ENCODE data around the gene ESR2.

Gene ESR2

DNA sequence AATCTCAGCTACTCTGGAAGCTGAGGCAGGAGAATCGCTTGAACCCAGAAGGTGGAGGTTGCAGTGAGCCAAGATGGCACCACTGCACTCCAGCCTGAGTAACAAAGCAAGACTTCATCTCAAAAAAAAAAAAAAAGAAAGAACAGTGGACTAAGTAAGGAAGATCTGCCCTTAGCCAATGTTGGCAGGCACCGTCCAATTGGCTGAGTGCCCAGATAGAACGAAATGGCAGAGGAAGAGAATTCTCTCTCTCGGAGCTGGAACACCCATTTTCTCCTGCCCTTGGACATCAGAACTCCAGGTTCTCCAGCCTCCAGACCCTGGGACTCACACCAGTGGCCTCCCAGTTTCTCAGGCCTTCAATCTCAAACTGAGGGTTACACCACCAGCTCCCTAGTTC, 49.9 kb downstream of the ESR2 start:
- no peaks in the 10 kb centered on the region for H3K4me1 Mint-ChIP-seq (ENCODE audit: low read depth)
- H3K4me3 Mint-ChIP-seq = no peak overlapping the region
- no peaks in the 10 kb centered on the region for H3K9me3 Mint-ChIP-seq
- H3K36me3 Mint-ChIP-seq (ENCODE audit: low read depth) = peaks cover 3% of the 10 kb centered on the region
- H3K27ac Mint-ChIP-seq = no peak overlapping the region
- H3K27me3 Mint-ChIP-seq = peaks cover 11% of the 10 kb centered on the region

DNA sequence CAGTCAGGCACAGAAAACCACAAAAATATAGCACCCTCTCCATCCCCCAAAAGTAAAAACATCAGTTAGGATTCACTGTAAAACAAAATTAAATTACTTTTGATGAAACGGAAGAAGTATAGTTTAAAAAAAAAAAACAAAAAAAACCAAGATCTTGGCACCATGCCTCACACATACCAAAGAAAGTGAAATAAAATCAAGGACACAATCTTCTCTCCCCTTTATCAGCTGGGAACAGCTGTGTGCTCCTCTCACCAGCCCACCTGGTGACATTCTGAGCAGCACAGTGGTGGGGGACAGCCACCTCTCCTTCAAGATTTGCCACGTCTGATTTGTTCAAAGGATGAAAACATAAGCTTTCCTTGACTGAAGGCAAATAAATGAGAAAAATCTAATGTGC, 55.5 kb downstream of the ESR2 start:
- Mint-ChIP-seq H3K36me3 (ENCODE audit: low read depth) (peaks cover 3% of the 10 kb centered on the region), H3K27me3 (peaks cover 4% of the 10 kb centered on the region), H3K27ac (no peak overlapping the region), H3K9me3 (no peaks in the 10 kb centered on the region), H3K4me3 (no peak overlapping the region), H3K4me1 (ENCODE audit: low read depth) (peaks cover 34% of the 10 kb centered on the region)

DNA sequence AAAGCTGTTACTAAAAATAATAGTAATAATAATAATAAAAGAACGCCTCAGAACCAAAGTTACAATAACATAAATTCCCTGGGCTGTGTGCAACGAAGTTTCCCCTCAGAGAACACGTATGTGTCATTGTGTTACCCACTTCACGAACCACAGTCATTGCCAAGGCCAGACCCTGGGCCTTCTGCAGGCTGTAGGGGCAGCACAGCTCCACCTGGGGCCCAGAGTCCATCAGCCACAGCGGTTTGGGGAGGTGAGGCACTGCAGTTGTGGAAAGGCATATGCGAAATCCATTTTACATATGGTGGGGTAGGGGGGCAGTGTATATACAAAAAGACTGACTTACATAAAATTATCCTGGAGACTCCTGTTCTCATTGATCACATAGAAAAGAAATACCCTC, 56.1 kb downstream of the ESR2 start:
- H3K9me3 Mint-ChIP-seq = no peaks in the 10 kb centered on the region
- H3K27ac Mint-ChIP-seq = no peak overlapping the region
- peaks cover 40% of the 10 kb centered on the region for H3K4me1 Mint-ChIP-seq (ENCODE audit: low read depth)
- peaks cover 3% of the 10 kb centered on the region for H3K36me3 Mint-ChIP-seq (ENCODE audit: low read depth)
- H3K4me3 Mint-ChIP-seq = no peak overlapping the region
- peaks cover 4% of the 10 kb centered on the region for H3K27me3 Mint-ChIP-seq

DNA sequence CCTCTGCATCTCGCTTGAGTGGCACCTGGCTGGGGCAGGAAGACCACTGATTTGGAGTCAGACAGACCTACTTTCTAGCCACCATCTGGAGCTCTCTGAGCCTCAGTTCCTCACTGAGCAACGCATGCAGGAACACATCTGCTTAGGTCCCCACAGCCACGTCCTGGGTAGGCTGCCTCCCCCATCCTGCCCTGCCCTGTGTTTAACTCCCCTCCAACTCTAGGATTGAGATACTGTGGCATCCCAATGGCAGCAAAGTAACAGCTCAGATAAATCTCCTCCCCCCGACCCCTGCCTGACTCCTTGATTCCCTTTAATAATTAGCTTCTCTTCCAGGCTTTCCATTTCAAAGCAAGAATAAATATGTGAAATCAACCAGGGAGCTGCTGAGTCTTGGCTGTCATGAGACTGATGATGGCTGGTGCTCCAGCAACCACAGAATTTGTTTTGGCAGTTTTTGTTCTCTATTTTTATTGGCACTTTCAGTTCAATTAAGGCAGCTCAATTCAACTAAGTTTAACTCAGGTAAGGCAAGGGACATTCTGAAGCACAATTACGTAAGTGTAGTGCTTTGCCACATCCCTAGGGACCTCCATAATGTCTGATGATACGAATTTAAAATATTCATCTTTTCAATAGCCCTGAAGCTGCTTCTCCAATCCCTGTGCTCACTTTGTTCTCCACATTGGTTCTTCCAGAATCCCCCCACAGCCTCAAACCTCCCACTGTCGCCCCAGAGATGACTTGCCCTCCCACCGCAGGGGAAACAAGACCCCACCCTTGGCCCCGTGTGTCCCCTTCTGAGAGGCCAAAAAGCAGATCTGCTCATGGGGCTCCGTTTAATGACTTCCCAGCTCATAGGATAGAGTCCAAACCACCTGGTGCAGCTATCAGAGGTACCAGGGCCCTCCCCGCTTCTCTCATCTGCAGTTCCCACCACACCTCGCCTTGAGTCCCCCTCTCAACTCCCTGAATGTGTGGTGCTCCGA, 58.2 kb downstream of the ESR2 start:
- H3K27ac Mint-ChIP-seq = peak overlapping the region; percentile 45
- no peaks in the 10 kb centered on the region for H3K27me3 Mint-ChIP-seq
- H3K4me3 Mint-ChIP-seq = no peak overlapping the region
- H3K9me3 Mint-ChIP-seq = no peaks in the 10 kb centered on the region
- no peaks in the 10 kb centered on the region for H3K36me3 Mint-ChIP-seq (ENCODE audit: low read depth)
- H3K4me1 Mint-ChIP-seq (ENCODE audit: low read depth) = peaks cover 55% of the 10 kb centered on the region

DNA sequence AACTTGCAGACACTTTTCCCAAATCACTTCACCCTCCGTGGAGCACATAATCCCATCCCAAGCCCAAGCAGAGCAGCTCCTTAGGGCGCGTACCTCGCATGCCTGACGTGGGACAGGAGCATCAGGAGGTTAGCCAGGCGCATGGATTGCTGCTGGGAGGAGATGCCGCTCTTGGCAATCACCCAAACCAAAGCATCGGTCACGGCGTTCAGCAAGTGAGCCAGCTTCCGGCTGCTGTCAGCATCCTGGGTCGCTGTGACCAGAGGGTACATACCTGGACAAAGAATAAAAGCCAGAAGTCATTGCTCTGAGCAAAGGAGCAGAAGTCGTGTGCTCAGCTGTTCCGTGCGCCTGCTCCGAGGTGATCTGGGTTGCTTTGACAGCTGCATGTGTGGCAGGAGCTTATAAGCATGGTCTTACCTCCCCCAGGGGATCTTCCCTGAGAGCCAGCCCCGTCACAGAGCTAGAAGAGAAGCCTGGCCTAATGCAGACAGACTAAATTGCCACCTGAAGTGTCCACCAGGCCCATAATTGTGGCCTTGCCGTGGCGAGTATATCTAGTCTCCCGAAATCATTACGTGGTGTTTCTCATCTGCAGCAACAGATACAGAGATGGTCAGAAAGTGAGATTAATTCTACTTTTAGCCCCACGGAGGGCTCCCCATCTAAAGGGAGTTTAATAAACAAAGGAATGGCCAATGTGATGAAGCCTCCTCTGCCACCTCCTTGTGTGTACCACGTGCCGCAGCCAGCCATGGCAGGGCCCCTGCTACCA, 59.1 kb downstream of the ESR2 start:
- H3K4me1 Mint-ChIP-seq (ENCODE audit: low read depth) = peaks cover 55% of the 10 kb centered on the region
- no peak overlapping the region for H3K27ac Mint-ChIP-seq
- no peak overlapping the region for H3K4me3 Mint-ChIP-seq
- H3K36me3 Mint-ChIP-seq (ENCODE audit: low read depth) = no peaks in the 10 kb centered on the region
- no peaks in the 10 kb centered on the region for H3K27me3 Mint-ChIP-seq
- H3K9me3 Mint-ChIP-seq = no peaks in the 10 kb centered on the region

DNA sequence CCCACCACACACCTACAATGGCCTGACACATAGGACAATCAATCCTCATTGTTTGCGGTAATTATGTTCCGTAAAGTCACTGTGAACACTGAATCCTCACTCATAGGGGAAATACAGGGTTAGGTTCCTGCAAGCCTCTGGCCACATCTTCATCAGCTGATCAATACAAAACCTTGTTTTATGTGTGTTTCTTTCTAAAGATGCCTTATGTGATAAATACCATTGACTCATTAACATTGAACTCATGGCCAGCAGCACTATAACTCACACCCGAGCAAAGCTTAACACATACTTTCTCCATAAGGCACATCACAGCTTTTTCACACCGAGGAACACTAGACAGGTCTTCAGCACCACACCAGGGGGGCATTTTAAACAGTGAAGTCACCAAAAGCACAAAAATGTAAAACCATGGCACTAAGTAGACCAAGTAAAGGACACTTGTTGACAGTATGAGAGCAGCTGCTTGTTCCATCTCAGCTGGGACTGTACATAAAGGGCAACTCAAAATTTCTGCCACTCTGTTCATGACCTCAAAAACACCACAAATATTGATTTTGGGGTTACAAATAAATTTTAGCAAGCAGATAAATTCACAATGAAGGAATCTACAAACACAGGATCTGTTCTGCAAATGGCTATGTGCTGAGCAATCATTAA, 60.5 kb downstream of the ESR2 start:
- no peak overlapping the region for H3K4me3 Mint-ChIP-seq
- peaks cover 52% of the 10 kb centered on the region for H3K4me1 Mint-ChIP-seq (ENCODE audit: low read depth)
- peak overlapping the region; percentile 93 for H3K27ac Mint-ChIP-seq
- H3K9me3 Mint-ChIP-seq = no peaks in the 10 kb centered on the region
- no peaks in the 10 kb centered on the region for H3K27me3 Mint-ChIP-seq
- H3K36me3 Mint-ChIP-seq (ENCODE audit: low read depth) = no peaks in the 10 kb centered on the region

DNA sequence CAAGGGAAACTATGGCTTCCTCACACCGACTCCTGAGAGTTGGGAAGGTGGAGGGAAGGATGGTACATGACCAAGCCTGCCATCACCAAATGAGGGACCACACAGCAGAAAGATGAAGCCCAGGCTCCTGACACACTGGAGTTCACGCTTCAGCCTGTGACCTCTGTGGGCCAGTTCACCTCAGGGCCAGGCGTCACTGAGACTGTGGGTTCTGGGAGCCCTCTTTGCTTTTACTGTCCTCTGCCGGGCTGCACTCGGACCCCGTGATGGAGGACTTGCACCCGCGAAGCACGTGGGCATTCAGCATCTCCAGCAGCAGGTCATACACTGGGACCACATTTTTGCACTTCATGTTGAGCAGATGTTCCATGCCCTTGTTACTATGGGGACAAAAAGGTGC, 61.2 kb downstream of the ESR2 start:
- Mint-ChIP-seq H3K4me1 (ENCODE audit: low read depth) (peaks cover 49% of the 10 kb centered on the region), H3K27ac (peak overlapping the region; percentile 93), H3K4me3 (peak overlapping the region; percentile 68), H3K27me3 (no peaks in the 10 kb centered on the region), H3K36me3 (ENCODE audit: low read depth) (peaks cover 5% of the 10 kb centered on the region), H3K9me3 (no peaks in the 10 kb centered on the region)

DNA sequence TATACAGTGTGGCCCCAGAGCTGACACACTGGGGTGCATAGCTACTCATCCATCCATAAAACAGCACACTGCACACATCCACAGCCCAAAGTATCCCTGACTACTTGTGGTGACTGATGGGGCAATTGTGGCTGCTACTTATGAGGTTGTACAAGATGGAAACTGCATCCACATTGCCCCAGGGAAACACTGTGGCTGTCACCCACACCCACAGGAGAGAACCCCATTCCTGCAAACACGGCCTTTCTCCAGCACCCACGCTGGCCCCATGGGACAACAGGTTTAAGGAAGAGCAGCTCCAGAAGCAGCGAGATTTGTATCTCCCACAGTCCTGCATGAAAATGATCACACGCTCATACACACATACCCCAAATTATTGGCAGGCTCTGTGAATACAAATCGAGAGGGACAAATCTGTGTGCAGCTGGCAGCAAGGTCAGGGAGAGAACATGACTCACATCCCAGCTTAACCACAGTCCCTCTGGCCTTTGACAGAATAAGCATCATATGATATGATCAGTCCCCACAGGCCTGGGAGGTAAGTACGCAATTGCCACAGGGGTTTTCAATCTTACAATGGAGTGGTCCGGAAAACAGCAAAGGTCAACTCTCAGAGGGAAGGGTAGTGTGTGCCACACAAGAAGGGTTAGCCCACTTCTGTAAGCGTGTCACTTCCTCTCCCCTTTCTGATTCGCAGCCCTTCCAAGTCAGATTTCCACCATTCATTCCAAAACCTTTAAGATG, 61.9 kb downstream of the ESR2 start:
- Mint-ChIP-seq H3K4me3 (peak overlapping the region; percentile 68), H3K27ac (peak overlapping the region; percentile 93), H3K36me3 (ENCODE audit: low read depth) (peaks cover 12% of the 10 kb centered on the region), H3K9me3 (no peaks in the 10 kb centered on the region), H3K4me1 (ENCODE audit: low read depth) (peaks cover 49% of the 10 kb centered on the region), H3K27me3 (no peaks in the 10 kb centered on the region)

DNA sequence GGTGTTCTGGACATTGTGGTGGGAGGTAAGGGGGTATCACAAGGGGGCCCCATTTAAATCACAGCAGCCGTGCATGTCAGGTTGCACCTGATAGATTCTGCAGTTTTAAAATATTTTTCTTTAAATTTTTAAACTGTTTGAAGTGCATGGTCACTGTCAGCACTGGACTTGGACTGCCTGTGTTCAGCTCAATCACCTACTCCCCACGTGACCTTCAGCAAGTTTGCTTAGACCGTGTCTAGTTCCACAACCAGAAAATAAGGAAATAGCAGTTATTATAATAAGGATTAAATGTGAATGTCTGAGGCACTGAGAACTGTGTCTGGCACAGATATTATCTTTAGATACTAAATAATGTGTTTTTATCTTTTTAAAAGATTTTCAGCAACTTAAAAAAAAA, 64.7 kb downstream of the ESR2 start:
- H3K4me1 Mint-ChIP-seq (ENCODE audit: low read depth) = peaks cover 29% of the 10 kb centered on the region
- no peak overlapping the region for H3K27ac Mint-ChIP-seq
- H3K27me3 Mint-ChIP-seq = no peaks in the 10 kb centered on the region
- H3K4me3 Mint-ChIP-seq = no peak overlapping the region
- H3K36me3 Mint-ChIP-seq (ENCODE audit: low read depth) = peaks cover 19% of the 10 kb centered on the region
- H3K9me3 Mint-ChIP-seq = no peaks in the 10 kb centered on the region

DNA sequence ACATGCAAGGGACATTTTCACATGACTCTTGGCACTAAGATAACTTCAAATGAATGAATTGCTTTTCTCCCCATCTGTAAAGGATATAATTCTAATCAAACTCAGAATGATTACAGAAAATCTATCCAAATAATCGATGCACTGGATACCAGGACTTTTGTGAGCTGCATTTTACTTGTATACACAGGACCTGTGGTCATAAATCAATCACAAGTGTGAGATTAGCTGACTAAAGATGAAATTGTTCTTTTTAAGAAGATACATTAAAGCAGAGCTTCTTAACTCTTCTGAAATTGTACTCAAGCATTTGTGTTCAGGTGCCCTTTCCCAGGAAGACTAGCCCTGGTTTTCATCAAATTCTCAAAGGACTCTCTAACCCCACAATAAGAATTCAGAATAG, 66.3 kb downstream of the ESR2 start:
- peaks cover 13% of the 10 kb centered on the region for H3K4me1 Mint-ChIP-seq (ENCODE audit: low read depth)
- no peak overlapping the region for H3K27ac Mint-ChIP-seq
- no peak overlapping the region for H3K4me3 Mint-ChIP-seq
- no peaks in the 10 kb centered on the region for H3K27me3 Mint-ChIP-seq
- no peaks in the 10 kb centered on the region for H3K9me3 Mint-ChIP-seq
- peaks cover 31% of the 10 kb centered on the region for H3K36me3 Mint-ChIP-seq (ENCODE audit: low read depth)

DNA sequence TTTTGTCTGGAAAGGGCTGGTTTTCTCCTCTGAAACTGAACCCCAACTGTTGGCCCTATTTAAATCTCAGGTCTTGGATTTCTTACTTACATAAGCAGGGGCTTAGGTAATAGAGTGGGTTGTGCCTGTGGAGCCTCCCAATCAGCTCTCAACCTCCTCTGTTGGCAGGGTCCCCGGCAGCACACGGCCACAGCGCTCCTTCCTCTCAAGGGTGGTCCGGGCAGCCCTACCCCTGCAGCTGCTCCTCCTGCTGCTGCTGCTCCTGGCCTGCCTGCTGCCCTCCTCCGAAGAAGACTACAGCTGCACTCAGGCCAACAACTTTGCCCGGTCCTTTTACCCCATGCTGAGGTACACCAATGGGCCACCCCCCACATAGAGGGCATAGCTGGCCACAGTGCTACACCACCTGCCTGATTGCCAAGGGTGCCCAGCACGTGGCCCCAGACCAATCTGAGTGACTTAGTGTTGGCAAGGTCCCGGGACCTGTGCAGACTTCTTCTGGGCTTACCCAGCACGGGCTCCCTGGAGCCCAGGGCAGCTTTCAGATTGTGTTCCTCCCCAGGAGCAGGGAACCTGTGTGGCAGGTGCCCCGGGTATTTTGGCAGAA, 68.9 kb downstream of the ESR2 start:
- Mint-ChIP-seq H3K4me1 (ENCODE audit: low read depth) (peaks cover 11% of the 10 kb centered on the region), H3K36me3 (ENCODE audit: low read depth) (peaks cover 35% of the 10 kb centered on the region), H3K9me3 (no peaks in the 10 kb centered on the region), H3K27ac (no peak overlapping the region), H3K4me3 (no peak overlapping the region), H3K27me3 (no peaks in the 10 kb centered on the region)

DNA sequence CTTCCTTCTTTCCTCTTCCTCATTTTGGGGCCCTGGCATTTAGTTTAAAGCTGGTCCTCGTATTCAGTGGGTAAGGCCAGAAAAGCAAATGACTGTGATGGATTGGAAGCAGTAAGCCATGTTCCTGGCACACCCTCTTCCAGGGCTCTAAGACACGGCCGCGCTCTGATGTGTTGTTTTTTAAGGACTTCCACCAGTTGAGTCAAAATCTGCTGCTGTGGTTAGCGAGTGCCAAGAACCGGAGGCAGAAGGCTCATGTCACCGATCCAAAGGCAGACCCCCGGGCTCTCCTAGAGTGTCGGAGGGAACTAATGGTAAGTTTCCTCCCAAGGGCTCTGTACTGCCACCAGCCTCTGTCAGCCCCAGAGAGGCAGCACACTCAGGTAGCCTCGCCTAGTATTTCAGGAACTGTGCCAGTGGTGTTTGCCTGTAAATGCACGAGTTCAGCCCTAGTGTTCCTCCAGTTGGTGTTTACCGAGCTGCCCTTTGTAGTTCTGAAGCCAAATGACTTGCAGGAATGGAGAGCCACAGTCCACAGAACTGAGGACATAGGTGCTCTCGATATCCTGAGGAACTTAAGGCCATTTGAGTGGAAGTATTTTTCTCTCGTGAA, 72.7 kb downstream of the ESR2 start:
- H3K4me3 Mint-ChIP-seq = no peak overlapping the region
- no peaks in the 10 kb centered on the region for H3K9me3 Mint-ChIP-seq
- peaks cover 25% of the 10 kb centered on the region for H3K36me3 Mint-ChIP-seq (ENCODE audit: low read depth)
- no peaks in the 10 kb centered on the region for H3K27me3 Mint-ChIP-seq
- H3K4me1 Mint-ChIP-seq (ENCODE audit: low read depth) = peaks cover 11% of the 10 kb centered on the region
- no peak overlapping the region for H3K27ac Mint-ChIP-seq

DNA sequence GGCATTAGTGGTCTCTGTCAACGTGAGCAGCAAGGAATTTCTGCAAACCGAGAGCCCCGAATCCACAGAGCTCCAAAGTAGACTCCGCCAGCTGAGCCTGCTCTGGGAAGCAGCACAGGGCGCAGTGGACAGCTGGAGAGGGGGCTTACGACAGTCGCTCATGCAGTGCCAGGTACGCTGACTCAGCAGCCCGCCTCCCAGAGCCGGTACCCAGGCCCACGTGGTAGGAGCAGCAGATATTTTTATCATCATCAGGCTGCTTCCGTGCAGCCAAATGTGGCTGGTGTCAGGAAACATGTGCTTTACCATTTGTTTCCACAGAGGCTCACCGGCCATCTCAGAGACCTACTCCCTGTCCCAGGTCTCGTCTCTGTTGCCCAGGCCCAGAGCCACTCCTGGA, 73.7 kb downstream of the ESR2 start:
- H3K4me1 Mint-ChIP-seq (ENCODE audit: low read depth) = peaks cover 11% of the 10 kb centered on the region
- H3K27me3 Mint-ChIP-seq = no peaks in the 10 kb centered on the region
- H3K9me3 Mint-ChIP-seq = no peaks in the 10 kb centered on the region
- no peak overlapping the region for H3K4me3 Mint-ChIP-seq
- no peak overlapping the region for H3K27ac Mint-ChIP-seq
- H3K36me3 Mint-ChIP-seq (ENCODE audit: low read depth) = peaks cover 34% of the 10 kb centered on the region

DNA sequence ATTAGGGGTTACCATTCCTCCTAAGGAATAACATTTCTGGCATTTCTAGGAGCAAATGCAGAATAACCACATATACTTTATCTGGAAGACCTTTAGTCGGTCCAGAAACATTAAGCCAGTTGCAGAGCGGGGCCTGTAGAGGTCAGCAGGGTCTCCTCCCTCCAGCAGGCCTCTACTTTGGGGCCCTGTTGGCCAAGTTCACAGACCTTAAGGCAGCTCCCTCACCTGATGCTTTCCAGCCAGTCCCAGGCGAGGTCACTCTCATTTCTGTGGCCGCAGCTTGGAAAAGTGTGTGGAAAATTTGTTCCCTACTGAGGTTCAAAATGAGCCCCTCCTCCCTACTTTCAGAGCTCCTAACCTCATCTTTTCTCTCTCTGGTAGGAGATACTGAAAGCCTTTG, 74.1 kb downstream of the ESR2 start:
- H3K36me3 Mint-ChIP-seq (ENCODE audit: low read depth) = peaks cover 38% of the 10 kb centered on the region
- no peak overlapping the region for H3K4me3 Mint-ChIP-seq
- no peak overlapping the region for H3K27ac Mint-ChIP-seq
- peaks cover 11% of the 10 kb centered on the region for H3K4me1 Mint-ChIP-seq (ENCODE audit: low read depth)
- H3K9me3 Mint-ChIP-seq = no peaks in the 10 kb centered on the region
- H3K27me3 Mint-ChIP-seq = no peaks in the 10 kb centered on the region
